ENCODE results near the gene TEX13B.

- TF ChIP-seq CTCF (tag by site-specific recombination; IDR thresholded peaks at IDR 0.05) (no peak), YY1 (tag by site-specific recombination; IDR thresholded peaks at IDR 0.05) (no peak), ZNF488 (tag by site-specific recombination; IDR thresholded peaks at IDR 0.05) (no peak), ZEB2 (tag by site-specific recombination; IDR thresholded peaks at IDR 0.05) (no peak), ZFP37 (tag by site-specific recombination; IDR thresholded peaks at IDR 0.05) (no peak), IKZF3 (tag by site-specific recombination; IDR thresholded peaks at IDR 0.05) (no peak), ZNF19 (tag by site-specific recombination; IDR thresholded peaks at IDR 0.05; ENCODE audit: low read depth) (no peak), ZBTB21 (tag by site-specific recombination; IDR thresholded peaks at IDR 0.05) (no peak), ZNF624 (tag by site-specific recombination; IDR thresholded peaks at IDR 0.05) (no peak), HOXA7 (CRISPR knock-in tag; IDR thresholded peaks at IDR 0.05; ENCODE audit: borderline replicate concordance) (no peak), ATF2 (tag by site-specific recombination; IDR thresholded peaks at IDR 0.05; ENCODE audit: low read depth) (no peak), GLI4 (tag by site-specific recombination; IDR thresholded peaks at IDR 0.05) (no peak), ZNF169 (tag by site-specific recombination; IDR thresholded peaks at IDR 0.05) (no peak)
These were observed 14.0 kb upstream of the TEX13B start for GRCh38 chrX:107996124-107996523.

All from HEK293 (cell line).